Upper lobe of right lung (tissue), 1 donor: ENCODE data around the gene FLT4. TPM values are rescaled to one million over a fixed set of nuclear protein-coding genes. Genes with fewer than 3 reads are reported as not detected.
A peak's percentile ranks its signal among the peaks of the same experiment; 100 is the strongest.
"Not testable (repeated sequence)": the region's sequence is repeated elsewhere in the genome, so short reads cannot be mapped to it uniquely, and the experiment has no call there.

Experiments
- ATAC-seq: fragments of 200-7000 bp; cut with Tn5 transposase; one replicate; pipeline ENCODE4 v1.9.1; 2020; ENCODE audit warnings: mild to moderate bottlenecking, moderate library complexity
- DNase-seq: peaks from one replicate; pipeline ENCODE4 v3.0.0-alpha.2; 2020
- H3K27ac ChIP-seq: fragments of 200-600 bp; one replicate; pipeline ENCODE4 v1.8.0; 2022
- H3K27me3 ChIP-seq: fragments of 200-600 bp; one replicate; pipeline ENCODE4 v1.8.0; 2022; ENCODE audit warnings: mild to moderate bottlenecking
- H3K36me3 ChIP-seq: fragments of 200-600 bp; one replicate; pipeline ENCODE4 v1.8.0; 2022
- H3K4me1 ChIP-seq: fragments of 200-600 bp; one replicate; pipeline ENCODE4 v1.8.0; 2022
- H3K4me3 ChIP-seq: fragments of 200-600 bp; one replicate; pipeline ENCODE4 v1.8.0; 2022; ENCODE audit warnings: mild to moderate bottlenecking
- H3K9me3 ChIP-seq: fragments of 200-600 bp; one replicate; pipeline ENCODE4 v1.8.0; 2022
- CTCF ChIP-seq: fragments of 200-600 bp; IDR thresholded peaks from one replicate; pipeline ENCODE4 v1.8.0; 2022; ENCODE audit warnings: antibody characterized with exemption
- intact Hi-C: fragments of 100-400 bp; cut with DNase I; formaldehyde crosslinking; loops from one replicate; pipeline ENCODE4 v1.11.0; 2022
- total RNA-seq: library from RNA; stranded (reverse); fragmentation: NEBNext Ultra II Directional; extraction: Animal tissue kit (Norgen Biotek cat#: 25700); gene quantifications from one replicate; pipeline ENCODE4 v1.2.1, GENCODE V29; 2021
- donor health status: DM: no; HTN: yes; CAD: no; lungs with severe emphysema.

The FLT4 gene
- total RNA-seq, 1 donor from 2014 or later, result 38.6 TPM

GRCh38 chr5:180665682-180666404 lies 16.4 kb upstream of the FLT4 start:
- no peak overlapping the region for H3K27ac ChIP-seq
- H3K9me3 ChIP-seq, result no peaks in the 10 kb centered on the region
- peaks cover 6% of the 10 kb centered on the region for H3K27me3 ChIP-seq
- H3K4me1 ChIP-seq, result no peaks in the 10 kb centered on the region
- no peak for TF ChIP-seq CTCF
- no peaks in the 10 kb centered on the region for H3K36me3 ChIP-seq
- ATAC-seq (no peak), DNase-seq (peak; percentile 25)
- no peak overlapping the region for H3K4me3 ChIP-seq
- intact Hi-C loops, result no loop called here

GRCh38 chr5:180658774-180659564 lies 9.6 kb upstream of the FLT4 start:
- Histone ChIP-seq H3K36me3 (no peaks in the 10 kb centered on the region), H3K27ac (no peak overlapping the region), H3K9me3 (no peaks in the 10 kb centered on the region), H3K27me3 (peaks cover 20% of the 10 kb centered on the region), H3K4me1 (no peaks in the 10 kb centered on the region), H3K4me3 (no peak overlapping the region)
- intact Hi-C loops, result no loop called here
- DNase-seq (peak; percentile 47), ATAC-seq (no peak)
- TF ChIP-seq CTCF, result no peak

- H3K27ac ChIP-seq, H3K9me3 ChIP-seq, H3K4me3 ChIP-seq, intact Hi-C loops, H3K4me1 ChIP-seq, ATAC-seq, H3K36me3 ChIP-seq: not testable (repeated sequence)
- peak; percentile 21 for DNase-seq
- peaks cover 23% of the 10 kb centered on the region for H3K27me3 ChIP-seq
These were observed 5.8 kb upstream of the FLT4 start for GRCh38 chr5:180655243-180655642.

- TF ChIP-seq CTCF, result no peak
- Histone ChIP-seq H3K27me3 (peaks cover 37% of the 10 kb centered on the region), H3K36me3 (no peaks in the 10 kb centered on the region), H3K4me3 (no peak overlapping the region), H3K27ac (no peak overlapping the region), H3K9me3 (no peaks in the 10 kb centered on the region), H3K4me1 (peaks cover 6% of the 10 kb centered on the region)
- intact Hi-C loops, result no loop called here
- peak; percentile 7 for DNase-seq
- ATAC-seq, result no peak
These were observed 3.4 kb upstream of the FLT4 start for GRCh38 chr5:180652771-180653170.

- TF ChIP-seq CTCF, result no peak
- intact Hi-C loops, result no loop called here
- Histone ChIP-seq H3K27ac (no peak overlapping the region), H3K9me3 (no peaks in the 10 kb centered on the region), H3K4me3 (no peak overlapping the region), H3K36me3 (no peaks in the 10 kb centered on the region), H3K4me1 (peaks cover 6% of the 10 kb centered on the region), H3K27me3 (peaks cover 41% of the 10 kb centered on the region)
- ATAC-seq, result no peak
- DNase-seq, result peak; percentile 8
These were observed 2.9 kb upstream of the FLT4 start for GRCh38 chr5:180652346-180652745.

- Histone ChIP-seq H3K36me3 (no peaks in the 10 kb centered on the region), H3K4me3 (peak overlapping the region; percentile 47), H3K4me1 (peaks cover 6% of the 10 kb centered on the region), H3K27ac (no peak overlapping the region), H3K27me3 (peaks cover 45% of the 10 kb centered on the region), H3K9me3 (no peaks in the 10 kb centered on the region)
- intact Hi-C loops, result no loop called here
- DNase-seq, result peak; percentile 65
- ATAC-seq, result peak; percentile 41
- peak; percentile 30 for TF ChIP-seq CTCF
These were observed 623 bp downstream of the FLT4 start for GRCh38 chr5:180648658-180649296.
